Erythroblast (primary cell): ENCODE measurements around the gene LAMA1.
"Not testable (repeated sequence)": the region's sequence is repeated elsewhere in the genome, so short reads cannot be mapped to it uniquely, and the experiment has no call there.

Experiments
- DNase-seq, 2 experiments: peaks; one replicate each; lab custom pipeline; 2025; lab: John Stamatoyannopoulos, UW
- GATA1 ChIP-seq: IDR thresholded peaks from 2 replicates; pipeline ENCODE4 v1.6.1; 2011; ENCODE audit warnings: low read depth, mild to moderate bottlenecking, control low read depth, low read length, moderate library complexity
- POLR2A ChIP-seq: IDR thresholded peaks from 2 replicates; pipeline ENCODE4 v1.6.1; 2011; ENCODE audit warnings: mild to moderate bottlenecking, low read length

Gene LAMA1

GRCh38 chr18:6950641-6951040, 167.0 kb downstream of the LAMA1 start:
- TF ChIP-seq GATA1 (no peak), POLR2A (no peak)
- DNase-seq = no peak

DNA sequence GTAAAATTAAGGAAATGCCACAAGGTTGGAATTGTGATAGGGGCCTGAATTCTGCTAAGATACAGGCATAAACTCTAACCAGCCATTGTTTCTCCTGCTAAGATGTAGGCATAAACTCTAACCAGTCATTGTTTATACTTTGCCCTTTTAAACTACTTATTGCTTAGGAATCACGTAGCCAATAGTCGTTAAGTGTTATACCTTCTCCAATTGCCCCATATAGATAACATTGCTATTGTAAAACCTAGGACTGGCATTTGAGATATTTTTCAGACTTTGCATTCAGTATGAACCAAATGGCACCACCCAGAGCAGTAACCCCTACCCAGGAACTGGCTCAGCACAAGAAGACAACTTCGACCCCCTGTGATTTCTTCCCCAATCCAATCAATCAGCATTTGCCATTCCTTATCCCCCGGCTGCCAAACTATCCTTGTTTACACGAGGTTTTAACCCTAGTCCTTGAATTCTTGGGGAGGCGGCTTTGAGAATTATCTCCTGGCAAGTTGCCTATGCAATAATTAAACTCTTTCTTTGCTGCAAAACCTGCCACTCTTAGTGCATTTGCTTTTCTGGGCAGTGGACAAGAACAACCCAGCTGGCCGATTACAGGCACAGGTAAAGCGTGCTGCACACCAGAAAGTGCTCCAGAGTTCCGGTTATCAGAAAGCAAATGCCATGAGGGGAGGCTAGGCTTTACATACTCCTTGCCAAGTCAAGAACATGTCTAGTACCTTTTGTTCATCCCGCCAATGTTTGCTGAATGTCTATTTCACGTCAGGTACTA, 167.6 kb downstream of the LAMA1 start:
- TF ChIP-seq POLR2A (no peak), GATA1 (no peak)
- DNase-seq = no peak

- TF ChIP-seq GATA1 = no peak
- TF ChIP-seq POLR2A = no peak
- no peak for DNase-seq
Measured at GRCh38 chr18:6948281-6949055, 169.1 kb downstream of the LAMA1 start.

- TF ChIP-seq POLR2A (no peak), GATA1 (no peak)
- DNase-seq = no peak
Measured at GRCh38 chr18:6947338-6948030, 170.1 kb downstream of the LAMA1 start.

DNA sequence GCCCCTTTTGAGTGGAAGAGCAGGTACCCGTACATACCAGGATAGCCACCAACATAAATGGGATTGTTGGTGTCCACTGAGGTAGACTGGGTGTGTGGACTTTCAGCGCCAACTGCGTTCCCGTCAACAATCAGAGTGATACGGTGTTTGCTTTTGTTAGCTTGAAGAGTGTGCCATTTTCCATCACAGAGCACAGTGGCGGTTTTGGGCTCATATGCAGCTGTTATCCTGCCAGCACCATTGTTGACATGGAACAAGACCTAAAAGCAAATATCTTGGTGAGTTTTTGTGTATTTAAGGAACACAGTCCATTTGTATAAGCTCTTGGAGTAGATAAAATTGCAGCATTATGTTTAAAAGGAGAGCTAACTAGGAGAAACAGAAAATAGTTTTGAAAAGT, 174.5 kb downstream of the LAMA1 start:
- no peak for DNase-seq
- no peak for TF ChIP-seq GATA1
- TF ChIP-seq POLR2A = no peak

GRCh38 chr18:6942742-6943141, 174.9 kb downstream of the LAMA1 start:
- no peak for DNase-seq
- TF ChIP-seq POLR2A (no peak), GATA1 (no peak)

DNA sequence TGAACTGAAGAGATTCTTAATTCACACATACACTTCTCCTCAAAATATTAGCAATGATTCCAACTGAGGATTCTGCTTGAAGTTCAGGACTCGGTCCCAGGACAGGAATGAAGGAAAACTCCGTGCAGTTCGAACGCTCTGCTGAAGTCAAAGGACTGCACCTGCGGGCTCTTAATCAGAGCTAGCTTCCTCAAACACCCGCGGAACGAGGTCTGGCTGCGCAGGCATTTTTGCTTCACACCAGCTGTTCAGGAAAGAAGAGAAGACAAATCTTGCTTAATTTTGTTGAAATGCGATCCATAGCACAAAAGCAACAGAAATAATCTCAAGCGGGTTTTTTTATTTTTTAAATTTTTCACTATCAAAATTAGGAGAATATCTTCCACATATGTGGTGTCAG, 175.6 kb downstream of the LAMA1 start:
- no peak for DNase-seq
- TF ChIP-seq POLR2A = no peak
- no peak for TF ChIP-seq GATA1

- TF ChIP-seq POLR2A (no peak), GATA1 (no peak)
- DNase-seq = no peak
Measured at GRCh38 chr18:6940451-6940850, 177.1 kb downstream of the LAMA1 start.

DNA sequence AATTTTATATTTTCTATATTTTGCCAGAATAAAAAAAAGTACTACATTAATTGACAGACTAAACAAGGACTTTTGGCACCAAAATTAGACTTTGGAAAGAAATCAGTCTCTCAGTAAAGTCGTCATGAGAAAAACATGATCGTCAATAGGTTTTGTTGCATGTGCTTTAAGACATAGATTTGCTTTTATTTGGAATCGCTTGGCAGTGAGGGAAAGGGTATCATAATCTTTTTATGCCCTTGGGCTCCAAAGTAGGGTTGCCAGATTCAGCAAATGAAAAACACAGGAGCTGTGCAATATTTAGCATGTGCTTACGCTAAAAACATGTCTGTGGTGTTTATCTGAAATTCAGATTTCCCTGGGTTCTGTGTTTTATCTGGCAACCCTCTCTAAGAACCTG, 177.6 kb downstream of the LAMA1 start:
- no peak for TF ChIP-seq POLR2A
- TF ChIP-seq GATA1 = no peak
- DNase-seq = no peak

- DNase-seq = not testable (repeated sequence)
Measured at GRCh38 chr18:6938403-6938802, 179.2 kb downstream of the LAMA1 start.

DNA sequence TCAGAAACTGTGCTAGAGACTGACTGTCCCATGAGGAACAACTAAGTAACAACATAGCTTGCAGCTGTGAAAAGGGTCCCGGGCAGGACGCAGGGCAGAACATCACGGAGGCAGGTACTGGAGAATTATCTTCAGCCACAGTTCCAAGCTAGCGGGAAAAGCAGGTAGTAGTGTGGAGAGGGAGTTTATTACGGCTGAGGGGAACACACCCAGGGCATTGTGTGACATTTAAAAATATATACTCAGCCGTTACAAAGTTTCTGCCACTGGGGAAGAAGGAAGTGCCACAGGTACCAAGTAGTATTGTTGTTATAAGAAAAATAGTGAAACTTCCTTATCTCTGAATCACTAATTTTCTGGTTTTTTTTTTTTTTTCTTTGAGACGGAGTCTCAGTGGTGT, 179.6 kb downstream of the LAMA1 start:
- TF ChIP-seq GATA1 = no peak
- TF ChIP-seq POLR2A = no peak
- no peak for DNase-seq

GRCh38 chr18:6934859-6935258, 182.7 kb downstream of the LAMA1 start:
- TF ChIP-seq GATA1 (no peak), POLR2A (no peak)
- DNase-seq = no peak

DNA sequence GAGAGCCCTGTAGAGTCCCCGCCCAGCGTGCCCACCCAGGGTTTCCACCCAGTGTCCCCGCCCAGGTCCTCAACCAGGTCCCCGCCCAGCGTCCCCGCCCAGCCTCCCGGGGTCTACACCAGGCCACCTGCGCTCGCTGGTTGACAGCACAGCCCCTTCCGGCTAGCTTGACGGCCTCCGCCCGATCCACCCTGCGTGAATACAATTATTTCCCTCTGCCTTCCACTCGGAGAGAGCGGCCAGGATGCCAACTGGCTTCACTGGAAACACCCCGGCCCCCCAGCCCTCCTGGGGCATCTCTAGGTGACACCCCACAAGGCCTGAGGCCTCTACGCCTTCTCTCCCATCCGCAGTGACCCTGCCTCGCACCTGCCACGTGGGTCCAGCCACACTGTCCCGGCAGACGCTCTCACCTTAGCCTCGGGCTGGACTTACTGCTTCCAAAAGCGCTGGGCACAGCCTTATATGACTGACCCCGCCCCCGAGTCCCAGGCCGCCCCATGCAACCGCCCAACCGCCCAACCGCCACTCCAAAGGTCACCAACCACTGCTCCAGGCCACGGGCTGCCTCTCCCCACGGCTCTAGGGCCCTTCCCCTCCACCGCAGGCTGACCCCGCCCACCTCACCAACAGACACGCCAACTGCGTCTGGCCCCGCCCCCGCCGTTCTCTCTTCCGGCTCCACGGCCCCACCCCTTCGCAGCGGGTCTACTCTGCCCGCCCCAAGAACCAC, 188.1 kb downstream of the LAMA1 start:
- DNase-seq = no peak
- TF ChIP-seq POLR2A (no peak), GATA1 (no peak)
